CD4-positive, alpha-beta T cell (primary cell): Measurements from ENCODE around the gene BARHL1. TPM values are rescaled to one million over a fixed set of nuclear protein-coding genes. Genes with fewer than 3 reads are reported as not detected.

Source experiments
- ATAC-seq: fragments of 200-7000 bp; cut with Tn5 transposase; one replicate; pipeline ENCODE4 v1.10.0; 2022; ENCODE audit warnings: mild to moderate bottlenecking; ENCODE audit not compliant: poor library complexity
- CTCF ChIA-PET: fragments of 350-600 bp; sonication (Branson Sonifier 250); formaldehyde crosslinking; loops from one replicate; lab custom pipeline; 2021; ENCODE audit warnings: antibody characterized with exemption, inconsistent platforms; lab: Charles Lee
- POLR2A ChIA-PET: fragments of 350-600 bp; sonication (Branson Sonifier 250); formaldehyde crosslinking; loops from one replicate; lab custom pipeline; 2021; ENCODE audit warnings: antibody characterized with exemption, inconsistent platforms; lab: Charles Lee
- DNase-seq, 14 experiments: peaks; one replicate each; pipeline ENCODE4 v3.0.0-alpha.2; 2013 to 2020; ENCODE audit warnings: mixed read lengths in 2 of 14
- H3K27ac ChIP-seq, 2 donors: one replicate each; pipeline versions ENCODE4 v1.5.1 to v1.7.0; 2013; ENCODE audit warnings: low read length in 2 of 2, low read depth in 1 of 2, mild to moderate bottlenecking in 1 of 2
- H3K27me3 ChIP-seq, 2 experiments: 1 replicate in 1 of 2; 2 replicates in 1 of 2; pipeline versions ENCODE4 v1.6.1 to v1.7.0; 2013; ENCODE audit warnings: low read length in 2 of 2, control low read depth in 1 of 2, mild to moderate bottlenecking in 1 of 2, moderate library complexity in 1 of 2; ENCODE audit not compliant: insufficient read depth in 2 of 2, control insufficient read depth in 1 of 2
- H3K36me3 ChIP-seq: one replicate; pipeline ENCODE4 v1.6.1; 2013; ENCODE audit warnings: low read length, control low read depth; ENCODE audit not compliant: insufficient read depth
- H3K4me1 ChIP-seq: one replicate; pipeline ENCODE4 v1.6.1; 2013; ENCODE audit warnings: low read length, control low read depth; ENCODE audit not compliant: insufficient read depth
- H3K4me3 ChIP-seq: one replicate; pipeline ENCODE4 v1.5.1; 2013; ENCODE audit warnings: mild to moderate bottlenecking, low read length, moderate library complexity
- H3K9me3 ChIP-seq, 2 experiments: 1 replicate in 1 of 2; 2 replicates in 1 of 2; pipeline versions ENCODE4 v1.6.1 to v1.7.0; 2013; ENCODE audit warnings: low read length in 2 of 2, mild to moderate bottlenecking in 2 of 2, control low read depth in 1 of 2, moderate library complexity in 1 of 2; ENCODE audit not compliant: control insufficient read depth in 1 of 2, insufficient read depth in 1 of 2
- H3K27ac Mint-ChIP-seq: one replicate; pipeline ENCODE4 v1.8.0; 2020; ENCODE audit warnings: mixed read lengths
- H3K27me3 Mint-ChIP-seq: one replicate; pipeline ENCODE4 v1.8.0; 2021; ENCODE audit warnings: mixed read lengths
- H3K36me3 Mint-ChIP-seq: one replicate; pipeline ENCODE4 v1.8.0; 2021; ENCODE audit warnings: low read depth, mixed read lengths
- H3K4me1 Mint-ChIP-seq: one replicate; pipeline ENCODE4 v1.8.0; 2021; ENCODE audit warnings: low read depth, mixed read lengths
- H3K4me3 Mint-ChIP-seq: one replicate; pipeline ENCODE4 v1.8.0; 2020; ENCODE audit warnings: mild to moderate bottlenecking, mixed read lengths
- H3K9me3 Mint-ChIP-seq: one replicate; pipeline ENCODE4 v1.8.0; 2020; ENCODE audit warnings: mixed read lengths
- intact Hi-C, 2 experiments: fragments of 100-400 bp; cut with DNase I in 1 of 2; cut with micrococcal nuclease in 1 of 2; formaldehyde crosslinking; loops; one replicate each; pipeline versions ENCODE4 v1.15.1 to v1.9.0; 2023 to 2025; cut with DNase I, micrococcal nuclease
- total RNA-seq, 174 experiments: library from RNA in 2 of 174; stranded (reverse) in 2 of 174; gene quantifications; one replicate each; pipeline ENCODE4 v1.2.3 and lab custom pipeline; 2021 to 2026
- TF ChIP-seq, protein P1 (sequence below): fragments of 200-600 bp; IDR thresholded peaks from one replicate; pipeline ENCODE4 v1.8.0; 2022; ENCODE audit warnings: antibody characterized with exemption, mild to moderate bottlenecking

The BARHL1 gene
- total RNA-seq, 2 experiments from 2014 or later = not detected

DNA sequence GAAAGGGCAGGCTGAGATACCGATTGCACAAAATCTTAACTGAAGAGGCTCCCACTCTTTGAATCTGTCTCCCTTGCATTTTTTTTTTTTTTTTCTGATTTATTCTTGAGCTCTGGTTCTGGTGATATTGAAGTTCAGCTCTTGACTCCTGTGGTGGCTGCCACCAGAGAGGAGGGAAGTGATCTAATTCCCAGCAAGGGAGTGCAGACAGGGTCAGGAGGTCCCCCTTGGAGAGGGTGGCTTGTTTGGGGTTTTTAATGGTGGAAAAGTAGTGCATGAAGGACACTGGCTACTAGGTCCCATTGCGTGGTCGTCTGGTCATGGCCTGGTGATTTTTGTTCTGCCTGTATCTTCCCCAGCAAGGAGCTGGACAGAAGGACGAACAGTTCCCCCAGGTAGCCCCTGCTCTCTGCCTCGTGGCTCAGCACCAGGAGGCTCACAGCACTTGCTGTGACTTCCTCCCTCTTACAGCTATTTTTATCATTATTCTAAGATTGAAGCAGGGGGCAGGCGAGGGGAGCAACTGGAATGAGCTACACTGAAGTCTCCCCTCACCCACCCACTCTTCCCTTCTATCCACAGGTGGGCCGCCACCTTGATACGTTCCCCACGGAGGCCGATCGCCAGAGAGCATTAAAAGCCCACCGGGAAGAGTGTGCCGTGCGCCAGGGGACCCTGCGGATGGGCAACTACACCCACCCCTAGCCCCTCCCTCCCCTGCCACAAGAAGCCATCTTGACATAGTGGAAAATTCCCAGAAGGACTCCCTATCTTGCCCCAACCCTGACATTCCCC is 10.4 kb upstream of the BARHL1 start:
- no peaks in the 10 kb centered on the region for H3K4me1 ChIP-seq
- H3K27me3 ChIP-seq = peaks cover 28 to 29% of the 10 kb centered on the region in 2 experiments
- TF ChIP-seq, protein P1, sequence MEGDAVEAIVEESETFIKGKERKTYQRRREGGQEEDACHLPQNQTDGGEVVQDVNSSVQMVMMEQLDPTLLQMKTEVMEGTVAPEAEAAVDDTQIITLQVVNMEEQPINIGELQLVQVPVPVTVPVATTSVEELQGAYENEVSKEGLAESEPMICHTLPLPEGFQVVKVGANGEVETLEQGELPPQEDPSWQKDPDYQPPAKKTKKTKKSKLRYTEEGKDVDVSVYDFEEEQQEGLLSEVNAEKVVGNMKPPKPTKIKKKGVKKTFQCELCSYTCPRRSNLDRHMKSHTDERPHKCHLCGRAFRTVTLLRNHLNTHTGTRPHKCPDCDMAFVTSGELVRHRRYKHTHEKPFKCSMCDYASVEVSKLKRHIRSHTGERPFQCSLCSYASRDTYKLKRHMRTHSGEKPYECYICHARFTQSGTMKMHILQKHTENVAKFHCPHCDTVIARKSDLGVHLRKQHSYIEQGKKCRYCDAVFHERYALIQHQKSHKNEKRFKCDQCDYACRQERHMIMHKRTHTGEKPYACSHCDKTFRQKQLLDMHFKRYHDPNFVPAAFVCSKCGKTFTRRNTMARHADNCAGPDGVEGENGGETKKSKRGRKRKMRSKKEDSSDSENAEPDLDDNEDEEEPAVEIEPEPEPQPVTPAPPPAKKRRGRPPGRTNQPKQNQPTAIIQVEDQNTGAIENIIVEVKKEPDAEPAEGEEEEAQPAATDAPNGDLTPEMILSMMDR = no peak
- Mint-ChIP-seq H3K4me1 (no peaks in the 10 kb centered on the region), H3K4me3 (no peak overlapping the region), H3K9me3 (no peaks in the 10 kb centered on the region), H3K27ac (no peak overlapping the region), H3K36me3 (no peaks in the 10 kb centered on the region), H3K27me3 (peaks cover 33% of the 10 kb centered on the region)
- H3K36me3 ChIP-seq = no peaks in the 10 kb centered on the region
- ChIA-PET CTCF (no interaction called here), POLR2A (no interaction called here)
- H3K27ac ChIP-seq = no peak overlapping the region
- ATAC-seq (no peak), DNase-seq (no peak)
- H3K4me3 ChIP-seq = no peak overlapping the region
- intact Hi-C loops = no loop called here
- peaks cover 0 to 5% of the 10 kb centered on the region in 2 experiments for H3K9me3 ChIP-seq

DNA sequence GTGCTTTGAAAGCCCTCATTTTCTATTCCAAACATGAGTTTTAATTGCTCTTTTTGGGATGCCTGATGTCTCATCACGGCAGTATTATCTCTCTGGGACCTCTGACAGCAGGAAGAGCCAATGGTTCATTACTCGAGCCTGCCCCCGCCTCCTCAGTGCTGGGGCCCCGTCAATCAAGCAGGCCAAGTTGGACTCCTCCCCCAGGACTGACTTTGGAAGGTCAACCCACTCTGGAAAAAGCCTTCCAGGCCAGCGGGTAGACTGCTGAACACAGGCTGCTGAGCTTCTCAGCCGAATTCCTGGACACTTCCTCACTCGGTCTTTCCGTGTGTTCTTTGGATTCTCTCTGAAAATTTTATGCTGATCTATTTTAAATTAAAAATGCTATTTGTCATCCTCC is 9.5 kb upstream of the BARHL1 start:
- peaks cover 28 to 38% of the 10 kb centered on the region in 2 experiments for H3K27me3 ChIP-seq
- no peak overlapping the region for H3K4me3 Mint-ChIP-seq
- no peaks in the 10 kb centered on the region for H3K4me1 Mint-ChIP-seq
- no peak overlapping the region for H3K27ac ChIP-seq
- no peaks in the 10 kb centered on the region for H3K4me1 ChIP-seq
- no peaks in the 10 kb centered on the region for H3K36me3 ChIP-seq
- no peaks in the 10 kb centered on the region for H3K9me3 Mint-ChIP-seq
- POLR2A ChIA-PET = no interaction called here
- ATAC-seq (no peak), DNase-seq (no peak)
- no peak overlapping the region for H3K27ac Mint-ChIP-seq
- H3K9me3 ChIP-seq = peaks cover 0 to 5% of the 10 kb centered on the region in 2 experiments
- CTCF ChIA-PET = no interaction called here
- no peaks in the 10 kb centered on the region for H3K36me3 Mint-ChIP-seq
- intact Hi-C loops = no loop called here
- TF ChIP-seq, protein P1 = no peak
- H3K27me3 Mint-ChIP-seq = peaks cover 42% of the 10 kb centered on the region
- no peak overlapping the region for H3K4me3 ChIP-seq

DNA sequence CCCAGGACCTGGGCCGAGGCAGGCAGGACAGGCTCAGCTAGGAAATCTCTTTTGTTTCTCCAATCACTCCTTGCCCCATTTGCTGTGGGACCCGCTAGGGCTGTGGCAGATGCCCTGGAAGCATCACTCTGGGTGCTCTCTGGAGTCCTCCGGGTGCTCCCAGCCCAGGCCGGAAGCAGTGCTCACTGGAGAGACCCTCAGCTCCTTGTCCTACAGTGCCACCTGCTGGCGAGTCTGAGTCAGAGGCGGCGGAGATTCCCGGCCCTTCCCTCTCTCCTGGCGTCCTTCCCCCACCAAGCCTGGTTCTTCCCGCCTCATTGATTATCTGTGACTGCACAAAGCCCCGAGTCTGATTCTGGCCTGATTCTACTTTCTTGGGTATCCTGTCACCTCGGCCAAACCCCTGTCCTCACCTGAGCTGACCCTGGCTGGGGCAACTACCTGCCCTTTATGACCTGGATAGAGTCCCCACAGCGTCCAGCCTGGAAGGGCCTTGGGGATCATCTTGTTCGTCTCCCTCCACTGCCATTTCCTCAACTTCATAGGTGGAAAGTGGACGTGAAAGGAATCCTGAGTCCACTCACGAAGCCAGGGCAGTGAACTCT is 7.3 kb upstream of the BARHL1 start:
- Mint-ChIP-seq H3K27ac (no peak overlapping the region), H3K36me3 (no peaks in the 10 kb centered on the region), H3K4me3 (no peak overlapping the region), H3K9me3 (no peaks in the 10 kb centered on the region), H3K4me1 (no peaks in the 10 kb centered on the region), H3K27me3 (peaks cover 62% of the 10 kb centered on the region)
- Histone ChIP-seq H3K9me3 (peaks cover 0 to 16% of the 10 kb centered on the region in 2 experiments), H3K27ac (no peak overlapping the region), H3K4me1 (no peaks in the 10 kb centered on the region), H3K27me3 (peaks cover 48 to 60% of the 10 kb centered on the region in 2 experiments), H3K4me3 (no peak overlapping the region), H3K36me3 (no peaks in the 10 kb centered on the region)
- TF ChIP-seq, protein P1 = no peak
- peak in 12 of 14 experiments; percentile 6 to 65 (median 20) for DNase-seq
- ATAC-seq = peak; percentile 52
- intact Hi-C loops = no loop called here
- CTCF ChIA-PET = no interaction called here
- POLR2A ChIA-PET = no interaction called here
